Right atrium auricular region (tissue), 2 donors: Measurements from ENCODE around the gene RDX. TPM values are rescaled to one million over a fixed set of nuclear protein-coding genes. Genes with fewer than 3 reads are reported as not detected.

Experiments
- DNase-seq: peaks from one replicate; pipeline ENCODE4 v3.0.0-alpha.2; 2019; ENCODE audit warnings: low spot score
- H3K27ac ChIP-seq, 2 donors: fragments of 200-600 bp; sonication (generic); 1 replicate in 1 of 2; 2 replicates in 1 of 2; pipeline ENCODE4 v1.5.1; 2016 to 2019
- H3K27me3 ChIP-seq, 2 donors: fragments of 200-600 bp; sonication (generic); one replicate each; pipeline versions ENCODE4 v1.5.1 to v1.6.0; 2017 to 2019
- H3K36me3 ChIP-seq: fragments of 200-600 bp; sonication (generic); one replicate; pipeline ENCODE4 v1.5.1; 2016
- H3K4me1 ChIP-seq, 2 donors: fragments of 200-600 bp; sonication (generic); one replicate each; pipeline versions ENCODE4 v1.5.1 to v1.6.0; 2017 to 2019
- H3K4me3 ChIP-seq, 2 donors: fragments of 200-600 bp; sonication (generic); 1 replicate in 1 of 2; 2 replicates in 1 of 2; pipeline ENCODE4 v1.5.1; 2017 to 2019; ENCODE audit warnings: mild to moderate bottlenecking in 1 of 2, moderate library complexity in 1 of 2
- H3K9me3 ChIP-seq, 2 donors: fragments of 200-600 bp; sonication (generic); one replicate each; pipeline ENCODE4 v1.5.1; 2019
- total RNA-seq, 2 donors: library from RNA; depleted of rRNA; stranded (reverse); fragments of >200 nt; gene quantifications; one replicate each; pipeline ENCODE4 v1.1.0, GENCODE V29; 2016
- TF ChIP-seq, protein P1 (sequence below), 2 donors: fragments of 200-600 bp; sonication (generic); IDR thresholded peaks; one replicate each; pipeline ENCODE4 v1.5.1; 2019; ENCODE audit warnings: antibody characterized with exemption in 2 of 2

Gene RDX
- total RNA-seq, 2 donors from 2014 or later = 58.8 to 78.5 TPM

GRCh38 chr11:110131386-110132123 lies 164.9 kb downstream of the RDX start:
- peaks cover 0 to 6% of the 10 kb centered on the region in 2 donors for H3K4me1 ChIP-seq

DNA sequence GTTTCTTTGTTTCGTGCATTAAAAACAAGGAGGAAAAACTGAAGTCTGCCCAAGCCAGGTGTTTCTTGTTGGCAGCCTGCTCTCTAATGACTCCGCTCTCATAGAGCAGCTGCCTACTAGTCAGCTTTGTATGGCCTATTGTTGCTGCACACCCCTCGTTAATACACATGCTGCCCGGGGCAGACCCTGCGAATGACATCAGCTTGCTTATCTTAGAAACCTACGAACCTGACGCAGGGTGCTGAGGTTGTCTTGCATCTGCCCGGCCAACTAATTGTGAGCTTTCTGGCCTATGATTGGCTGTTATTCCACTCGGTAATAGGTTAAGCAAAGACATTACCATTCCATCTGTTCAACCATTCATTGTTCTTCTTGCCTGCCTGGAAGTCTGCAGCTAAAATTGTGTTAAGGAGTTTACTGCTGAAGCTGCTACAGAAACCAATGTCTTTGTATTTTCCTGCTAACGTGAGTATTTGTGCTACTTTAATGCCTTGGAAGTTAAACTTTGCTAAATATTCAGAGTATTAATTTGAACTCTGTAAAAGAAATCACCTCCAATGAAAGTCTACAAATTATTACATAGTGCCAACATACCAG lies 165.7 kb downstream of the RDX start:
- H3K4me3 ChIP-seq = no peak overlapping the region
- H3K9me3 ChIP-seq = no peaks in the 10 kb centered on the region
- no peak for DNase-seq
- H3K4me1 ChIP-seq = peaks cover 0 to 6% of the 10 kb centered on the region in 2 donors
- H3K27me3 ChIP-seq = no peaks in the 10 kb centered on the region
- H3K36me3 ChIP-seq = no peaks in the 10 kb centered on the region
- TF ChIP-seq, protein P1, sequence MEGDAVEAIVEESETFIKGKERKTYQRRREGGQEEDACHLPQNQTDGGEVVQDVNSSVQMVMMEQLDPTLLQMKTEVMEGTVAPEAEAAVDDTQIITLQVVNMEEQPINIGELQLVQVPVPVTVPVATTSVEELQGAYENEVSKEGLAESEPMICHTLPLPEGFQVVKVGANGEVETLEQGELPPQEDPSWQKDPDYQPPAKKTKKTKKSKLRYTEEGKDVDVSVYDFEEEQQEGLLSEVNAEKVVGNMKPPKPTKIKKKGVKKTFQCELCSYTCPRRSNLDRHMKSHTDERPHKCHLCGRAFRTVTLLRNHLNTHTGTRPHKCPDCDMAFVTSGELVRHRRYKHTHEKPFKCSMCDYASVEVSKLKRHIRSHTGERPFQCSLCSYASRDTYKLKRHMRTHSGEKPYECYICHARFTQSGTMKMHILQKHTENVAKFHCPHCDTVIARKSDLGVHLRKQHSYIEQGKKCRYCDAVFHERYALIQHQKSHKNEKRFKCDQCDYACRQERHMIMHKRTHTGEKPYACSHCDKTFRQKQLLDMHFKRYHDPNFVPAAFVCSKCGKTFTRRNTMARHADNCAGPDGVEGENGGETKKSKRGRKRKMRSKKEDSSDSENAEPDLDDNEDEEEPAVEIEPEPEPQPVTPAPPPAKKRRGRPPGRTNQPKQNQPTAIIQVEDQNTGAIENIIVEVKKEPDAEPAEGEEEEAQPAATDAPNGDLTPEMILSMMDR (IDR thresholded peaks at IDR 0.05) = no peak
- H3K27ac ChIP-seq = no peak overlapping the region

More at GRCh38 chr11:110131386-110132123, 164.9 kb downstream of the RDX start:
- H3K36me3 ChIP-seq = no peaks in the 10 kb centered on the region
- no peak overlapping the region for H3K27ac ChIP-seq
- DNase-seq = no peak
- H3K4me3 ChIP-seq = no peak overlapping the region
- no peaks in the 10 kb centered on the region for H3K9me3 ChIP-seq
- TF ChIP-seq, protein P1 (IDR thresholded peaks at IDR 0.05) = no peak
- no peaks in the 10 kb centered on the region for H3K27me3 ChIP-seq

GRCh38 chr11:110128161-110128560 lies 168.3 kb downstream of the RDX start:
- DNase-seq = no peak
- no peaks in the 10 kb centered on the region for H3K27me3 ChIP-seq
- no peaks in the 10 kb centered on the region for H3K4me1 ChIP-seq
- no peaks in the 10 kb centered on the region for H3K36me3 ChIP-seq
- TF ChIP-seq, protein P1 (IDR thresholded peaks at IDR 0.05) = no peak
- no peak overlapping the region for H3K27ac ChIP-seq
- H3K9me3 ChIP-seq = no peaks in the 10 kb centered on the region
- H3K4me3 ChIP-seq = no peak overlapping the region

DNA sequence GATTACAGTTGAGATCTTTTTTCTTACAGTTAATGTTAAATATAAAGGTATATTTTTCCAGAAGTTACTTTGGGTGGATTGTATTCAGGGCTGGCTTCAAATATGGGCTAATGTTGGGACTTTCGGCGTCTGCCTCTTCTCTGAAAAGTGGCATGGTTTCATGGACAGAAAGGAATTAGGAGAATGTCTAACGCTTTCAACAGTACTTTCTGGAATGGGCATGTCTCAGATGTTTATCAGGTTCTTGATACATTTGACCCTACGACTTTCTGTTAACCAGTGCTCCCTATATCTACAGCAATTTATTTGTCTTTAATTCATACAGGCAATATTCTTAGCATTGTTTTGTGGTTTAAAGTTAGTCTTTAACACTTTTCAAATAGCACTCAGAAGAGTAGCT lies 169.5 kb downstream of the RDX start:
- Histone ChIP-seq H3K27me3 (no peaks in the 10 kb centered on the region), H3K27ac (no peak overlapping the region), H3K9me3 (no peaks in the 10 kb centered on the region), H3K4me1 (no peaks in the 10 kb centered on the region), H3K4me3 (no peak overlapping the region), H3K36me3 (no peaks in the 10 kb centered on the region)
- DNase-seq = no peak
- TF ChIP-seq, protein P1 (IDR thresholded peaks at IDR 0.05) = no peak

DNA sequence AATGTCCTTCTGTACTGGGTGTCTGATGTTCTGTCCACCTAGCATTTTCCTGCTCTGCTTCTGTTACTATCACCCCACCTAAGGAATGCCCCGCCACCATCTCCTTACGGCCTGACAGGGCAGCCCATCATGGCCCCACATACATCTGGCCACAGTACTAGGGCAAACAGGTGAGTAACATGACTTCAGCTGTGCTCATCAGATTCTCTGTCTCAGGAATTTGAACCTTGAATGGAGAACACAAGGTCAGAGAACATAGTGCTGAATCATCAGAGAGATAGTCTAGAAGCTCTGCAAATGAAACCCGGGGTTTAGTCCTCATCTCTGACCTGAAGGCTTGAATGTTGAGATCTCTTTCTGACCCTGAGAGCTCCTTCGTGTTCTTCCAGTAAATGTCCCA lies 170.8 kb downstream of the RDX start:
- H3K27me3 ChIP-seq = no peaks in the 10 kb centered on the region
- H3K4me1 ChIP-seq = peaks cover 0 to 11% of the 10 kb centered on the region in 2 donors
- TF ChIP-seq, protein P1 (IDR thresholded peaks at IDR 0.05) = no peak
- H3K9me3 ChIP-seq = no peaks in the 10 kb centered on the region
- H3K4me3 ChIP-seq = no peak overlapping the region
- H3K36me3 ChIP-seq = no peaks in the 10 kb centered on the region
- DNase-seq = no peak
- no peak overlapping the region for H3K27ac ChIP-seq

Other genes starting within 250 kb of the RDX start
- gene ZC3H12C, start 203.2 kb downstream of the RDX start, total RNA-seq = 10 to 100 TPM; 12.7 to 14.7 TPM
- 10 to 100 TPM; 12.1 to 27.5 TPM for gene FDX1, start 133.3 kb upstream of the RDX start, total RNA-seq